GM23338 (cell line): ENCODE results near the gene CXXC1.

Source experiments
- CREB1 ChIP-seq: fragments of 250-450 bp; sonication (Bioruptor Pico); IDR thresholded peaks from 2 replicates; pipeline ENCODE4 v1.5.0; 2020; ENCODE audit warnings: low read depth, mild to moderate bottlenecking, moderate library complexity
- EZH2 ChIP-seq: fragments of 200-600 bp; sonication (generic); IDR thresholded peaks from one replicate; pipeline ENCODE4 v1.8.0; 2017; ENCODE audit warnings: antibody characterized with exemption, mild to moderate bottlenecking, low read depth; ENCODE audit not compliant: unreplicated experiment
- EZH2phosphoT487 ChIP-seq: fragments of 200-600 bp; sonication (generic); IDR thresholded peaks from one replicate; pipeline ENCODE4 v1.8.1; 2018; ENCODE audit warnings: antibody characterized with exemption; ENCODE audit not compliant: unreplicated experiment
- JUNB ChIP-seq: IDR thresholded peaks from one replicate; pipeline ENCODE4 v1.6.1; 2016; ENCODE audit warnings: antibody characterized with exemption; ENCODE audit not compliant: unreplicated experiment
- NANOG ChIP-seq: IDR thresholded peaks from 2 replicates; pipeline ENCODE4 v1.6.1; 2016; ENCODE audit warnings: antibody characterized with exemption, borderline replicate concordance
- POLR2AphosphoS5 ChIP-seq: IDR thresholded peaks from 2 replicates; pipeline ENCODE4 v1.6.1; 2016; ENCODE audit warnings: antibody characterized with exemption, low read depth
- STAT1 ChIP-seq: IDR thresholded peaks from one replicate; pipeline ENCODE4 v1.6.1; 2016; ENCODE audit warnings: antibody characterized with exemption; ENCODE audit not compliant: unreplicated experiment
- ZNF114 ChIP-seq: fragments of 250-450 bp; sonication (Bioruptor Pico); IDR thresholded peaks from 2 replicates; pipeline ENCODE4 v1.5.0; 2020; ENCODE audit warnings: mild to moderate bottlenecking, moderate library complexity
- ZNF331 ChIP-seq: fragments of 250-450 bp; sonication (Bioruptor Pico); IDR thresholded peaks from 2 replicates; pipeline ENCODE4 v1.5.0; 2020; ENCODE audit warnings: low read depth, mild to moderate bottlenecking, moderate library complexity
- TF ChIP-seq, protein P1 (sequence below): IDR thresholded peaks from one replicate; pipeline ENCODE4 v1.6.1; 2018; ENCODE audit warnings: antibody characterized with exemption; ENCODE audit not compliant: unreplicated experiment
- TF ChIP-seq, protein P2 (sequence below), 2 experiments: fragments of 200-600 bp in 1 of 2; sonication (generic) in 1 of 2; conservative IDR thresholded peaks; 2 replicates each; pipeline versions ENCODE4 v1.5.1 to v1.6.1; 2016 to 2017; ENCODE audit warnings: antibody characterized with exemption in 2 of 2, low read depth in 2 of 2, mild to moderate bottlenecking in 2 of 2, moderate library complexity in 1 of 2
- TF ChIP-seq, protein P3 (sequence below): IDR thresholded peaks from 2 replicates; pipeline ENCODE4 v1.6.1; 2016; ENCODE audit warnings: antibody characterized with exemption
- TF ChIP-seq, protein P4 (sequence below): fragments of 250-450 bp; sonication (Bioruptor Pico); IDR thresholded peaks from 2 replicates; pipeline ENCODE4 v1.5.0; 2020; ENCODE audit warnings: mild to moderate bottlenecking, moderate library complexity

DNA sequence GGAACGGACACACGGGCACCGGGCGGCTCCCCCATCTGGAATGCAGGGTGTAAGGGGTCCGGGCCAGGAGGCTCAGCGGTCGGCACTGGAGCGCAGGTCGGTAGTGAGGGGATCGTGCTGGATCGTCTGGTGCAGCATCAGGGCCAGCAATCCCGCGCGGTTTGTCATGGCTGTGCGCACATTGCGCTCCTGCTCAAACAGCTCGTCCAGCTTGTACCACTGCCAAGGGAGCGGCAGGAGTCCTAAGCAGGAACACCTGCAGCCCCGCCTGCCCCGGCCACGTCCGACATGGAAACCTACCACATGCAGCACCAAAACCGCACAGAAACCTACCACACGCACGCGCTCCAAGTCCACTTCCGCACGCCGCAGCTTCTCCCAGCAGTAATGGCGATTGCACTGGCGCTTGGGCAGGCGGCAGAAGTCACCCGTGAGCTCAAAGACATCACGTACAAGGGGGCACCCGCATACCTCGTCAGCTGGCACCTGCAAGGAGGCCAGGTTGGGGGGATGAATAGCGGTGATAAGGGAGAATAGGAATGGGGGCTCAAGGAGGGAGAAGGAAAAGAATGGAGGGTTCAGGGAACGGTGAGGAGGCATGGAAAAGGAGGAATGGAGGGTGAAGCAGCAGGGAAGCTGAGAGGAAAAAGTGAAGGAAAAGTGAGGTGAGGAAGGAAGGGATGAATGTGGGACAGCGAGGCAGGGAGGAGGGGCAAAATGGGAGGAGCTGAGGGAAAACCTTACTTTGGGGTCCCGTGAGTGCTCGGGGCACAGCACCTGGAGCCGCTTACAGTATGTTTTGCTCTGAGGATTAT, 4.8 kb downstream of the CXXC1 start:
- TF ChIP-seq, protein P1, sequence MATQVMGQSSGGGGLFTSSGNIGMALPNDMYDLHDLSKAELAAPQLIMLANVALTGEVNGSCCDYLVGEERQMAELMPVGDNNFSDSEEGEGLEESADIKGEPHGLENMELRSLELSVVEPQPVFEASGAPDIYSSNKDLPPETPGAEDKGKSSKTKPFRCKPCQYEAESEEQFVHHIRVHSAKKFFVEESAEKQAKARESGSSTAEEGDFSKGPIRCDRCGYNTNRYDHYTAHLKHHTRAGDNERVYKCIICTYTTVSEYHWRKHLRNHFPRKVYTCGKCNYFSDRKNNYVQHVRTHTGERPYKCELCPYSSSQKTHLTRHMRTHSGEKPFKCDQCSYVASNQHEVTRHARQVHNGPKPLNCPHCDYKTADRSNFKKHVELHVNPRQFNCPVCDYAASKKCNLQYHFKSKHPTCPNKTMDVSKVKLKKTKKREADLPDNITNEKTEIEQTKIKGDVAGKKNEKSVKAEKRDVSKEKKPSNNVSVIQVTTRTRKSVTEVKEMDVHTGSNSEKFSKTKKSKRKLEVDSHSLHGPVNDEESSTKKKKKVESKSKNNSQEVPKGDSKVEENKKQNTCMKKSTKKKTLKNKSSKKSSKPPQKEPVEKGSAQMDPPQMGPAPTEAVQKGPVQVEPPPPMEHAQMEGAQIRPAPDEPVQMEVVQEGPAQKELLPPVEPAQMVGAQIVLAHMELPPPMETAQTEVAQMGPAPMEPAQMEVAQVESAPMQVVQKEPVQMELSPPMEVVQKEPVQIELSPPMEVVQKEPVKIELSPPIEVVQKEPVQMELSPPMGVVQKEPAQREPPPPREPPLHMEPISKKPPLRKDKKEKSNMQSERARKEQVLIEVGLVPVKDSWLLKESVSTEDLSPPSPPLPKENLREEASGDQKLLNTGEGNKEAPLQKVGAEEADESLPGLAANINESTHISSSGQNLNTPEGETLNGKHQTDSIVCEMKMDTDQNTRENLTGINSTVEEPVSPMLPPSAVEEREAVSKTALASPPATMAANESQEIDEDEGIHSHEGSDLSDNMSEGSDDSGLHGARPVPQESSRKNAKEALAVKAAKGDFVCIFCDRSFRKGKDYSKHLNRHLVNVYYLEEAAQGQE = no peak
- TF ChIP-seq, protein P2, sequence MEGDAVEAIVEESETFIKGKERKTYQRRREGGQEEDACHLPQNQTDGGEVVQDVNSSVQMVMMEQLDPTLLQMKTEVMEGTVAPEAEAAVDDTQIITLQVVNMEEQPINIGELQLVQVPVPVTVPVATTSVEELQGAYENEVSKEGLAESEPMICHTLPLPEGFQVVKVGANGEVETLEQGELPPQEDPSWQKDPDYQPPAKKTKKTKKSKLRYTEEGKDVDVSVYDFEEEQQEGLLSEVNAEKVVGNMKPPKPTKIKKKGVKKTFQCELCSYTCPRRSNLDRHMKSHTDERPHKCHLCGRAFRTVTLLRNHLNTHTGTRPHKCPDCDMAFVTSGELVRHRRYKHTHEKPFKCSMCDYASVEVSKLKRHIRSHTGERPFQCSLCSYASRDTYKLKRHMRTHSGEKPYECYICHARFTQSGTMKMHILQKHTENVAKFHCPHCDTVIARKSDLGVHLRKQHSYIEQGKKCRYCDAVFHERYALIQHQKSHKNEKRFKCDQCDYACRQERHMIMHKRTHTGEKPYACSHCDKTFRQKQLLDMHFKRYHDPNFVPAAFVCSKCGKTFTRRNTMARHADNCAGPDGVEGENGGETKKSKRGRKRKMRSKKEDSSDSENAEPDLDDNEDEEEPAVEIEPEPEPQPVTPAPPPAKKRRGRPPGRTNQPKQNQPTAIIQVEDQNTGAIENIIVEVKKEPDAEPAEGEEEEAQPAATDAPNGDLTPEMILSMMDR (conservative IDR thresholded peaks at IDR 0.05; ENCODE audit: low read depth in 2 of 2) = no peak
- TF ChIP-seq EZH2phosphoT487 = no peak
- TF ChIP-seq EZH2 = no peak
- no peak for TF ChIP-seq ZNF331
- no peak for TF ChIP-seq CREB1 (CRISPR knock-in tag)
- no peak for TF ChIP-seq POLR2AphosphoS5
- no peak for TF ChIP-seq STAT1
- no peak for TF ChIP-seq JUNB
- TF ChIP-seq, protein P3, sequence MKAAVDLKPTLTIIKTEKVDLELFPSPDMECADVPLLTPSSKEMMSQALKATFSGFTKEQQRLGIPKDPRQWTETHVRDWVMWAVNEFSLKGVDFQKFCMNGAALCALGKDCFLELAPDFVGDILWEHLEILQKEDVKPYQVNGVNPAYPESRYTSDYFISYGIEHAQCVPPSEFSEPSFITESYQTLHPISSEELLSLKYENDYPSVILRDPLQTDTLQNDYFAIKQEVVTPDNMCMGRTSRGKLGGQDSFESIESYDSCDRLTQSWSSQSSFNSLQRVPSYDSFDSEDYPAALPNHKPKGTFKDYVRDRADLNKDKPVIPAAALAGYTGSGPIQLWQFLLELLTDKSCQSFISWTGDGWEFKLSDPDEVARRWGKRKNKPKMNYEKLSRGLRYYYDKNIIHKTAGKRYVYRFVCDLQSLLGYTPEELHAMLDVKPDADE = no peak
- no peak for TF ChIP-seq ZNF114
- no peak for TF ChIP-seq NANOG
- TF ChIP-seq, protein P4, sequence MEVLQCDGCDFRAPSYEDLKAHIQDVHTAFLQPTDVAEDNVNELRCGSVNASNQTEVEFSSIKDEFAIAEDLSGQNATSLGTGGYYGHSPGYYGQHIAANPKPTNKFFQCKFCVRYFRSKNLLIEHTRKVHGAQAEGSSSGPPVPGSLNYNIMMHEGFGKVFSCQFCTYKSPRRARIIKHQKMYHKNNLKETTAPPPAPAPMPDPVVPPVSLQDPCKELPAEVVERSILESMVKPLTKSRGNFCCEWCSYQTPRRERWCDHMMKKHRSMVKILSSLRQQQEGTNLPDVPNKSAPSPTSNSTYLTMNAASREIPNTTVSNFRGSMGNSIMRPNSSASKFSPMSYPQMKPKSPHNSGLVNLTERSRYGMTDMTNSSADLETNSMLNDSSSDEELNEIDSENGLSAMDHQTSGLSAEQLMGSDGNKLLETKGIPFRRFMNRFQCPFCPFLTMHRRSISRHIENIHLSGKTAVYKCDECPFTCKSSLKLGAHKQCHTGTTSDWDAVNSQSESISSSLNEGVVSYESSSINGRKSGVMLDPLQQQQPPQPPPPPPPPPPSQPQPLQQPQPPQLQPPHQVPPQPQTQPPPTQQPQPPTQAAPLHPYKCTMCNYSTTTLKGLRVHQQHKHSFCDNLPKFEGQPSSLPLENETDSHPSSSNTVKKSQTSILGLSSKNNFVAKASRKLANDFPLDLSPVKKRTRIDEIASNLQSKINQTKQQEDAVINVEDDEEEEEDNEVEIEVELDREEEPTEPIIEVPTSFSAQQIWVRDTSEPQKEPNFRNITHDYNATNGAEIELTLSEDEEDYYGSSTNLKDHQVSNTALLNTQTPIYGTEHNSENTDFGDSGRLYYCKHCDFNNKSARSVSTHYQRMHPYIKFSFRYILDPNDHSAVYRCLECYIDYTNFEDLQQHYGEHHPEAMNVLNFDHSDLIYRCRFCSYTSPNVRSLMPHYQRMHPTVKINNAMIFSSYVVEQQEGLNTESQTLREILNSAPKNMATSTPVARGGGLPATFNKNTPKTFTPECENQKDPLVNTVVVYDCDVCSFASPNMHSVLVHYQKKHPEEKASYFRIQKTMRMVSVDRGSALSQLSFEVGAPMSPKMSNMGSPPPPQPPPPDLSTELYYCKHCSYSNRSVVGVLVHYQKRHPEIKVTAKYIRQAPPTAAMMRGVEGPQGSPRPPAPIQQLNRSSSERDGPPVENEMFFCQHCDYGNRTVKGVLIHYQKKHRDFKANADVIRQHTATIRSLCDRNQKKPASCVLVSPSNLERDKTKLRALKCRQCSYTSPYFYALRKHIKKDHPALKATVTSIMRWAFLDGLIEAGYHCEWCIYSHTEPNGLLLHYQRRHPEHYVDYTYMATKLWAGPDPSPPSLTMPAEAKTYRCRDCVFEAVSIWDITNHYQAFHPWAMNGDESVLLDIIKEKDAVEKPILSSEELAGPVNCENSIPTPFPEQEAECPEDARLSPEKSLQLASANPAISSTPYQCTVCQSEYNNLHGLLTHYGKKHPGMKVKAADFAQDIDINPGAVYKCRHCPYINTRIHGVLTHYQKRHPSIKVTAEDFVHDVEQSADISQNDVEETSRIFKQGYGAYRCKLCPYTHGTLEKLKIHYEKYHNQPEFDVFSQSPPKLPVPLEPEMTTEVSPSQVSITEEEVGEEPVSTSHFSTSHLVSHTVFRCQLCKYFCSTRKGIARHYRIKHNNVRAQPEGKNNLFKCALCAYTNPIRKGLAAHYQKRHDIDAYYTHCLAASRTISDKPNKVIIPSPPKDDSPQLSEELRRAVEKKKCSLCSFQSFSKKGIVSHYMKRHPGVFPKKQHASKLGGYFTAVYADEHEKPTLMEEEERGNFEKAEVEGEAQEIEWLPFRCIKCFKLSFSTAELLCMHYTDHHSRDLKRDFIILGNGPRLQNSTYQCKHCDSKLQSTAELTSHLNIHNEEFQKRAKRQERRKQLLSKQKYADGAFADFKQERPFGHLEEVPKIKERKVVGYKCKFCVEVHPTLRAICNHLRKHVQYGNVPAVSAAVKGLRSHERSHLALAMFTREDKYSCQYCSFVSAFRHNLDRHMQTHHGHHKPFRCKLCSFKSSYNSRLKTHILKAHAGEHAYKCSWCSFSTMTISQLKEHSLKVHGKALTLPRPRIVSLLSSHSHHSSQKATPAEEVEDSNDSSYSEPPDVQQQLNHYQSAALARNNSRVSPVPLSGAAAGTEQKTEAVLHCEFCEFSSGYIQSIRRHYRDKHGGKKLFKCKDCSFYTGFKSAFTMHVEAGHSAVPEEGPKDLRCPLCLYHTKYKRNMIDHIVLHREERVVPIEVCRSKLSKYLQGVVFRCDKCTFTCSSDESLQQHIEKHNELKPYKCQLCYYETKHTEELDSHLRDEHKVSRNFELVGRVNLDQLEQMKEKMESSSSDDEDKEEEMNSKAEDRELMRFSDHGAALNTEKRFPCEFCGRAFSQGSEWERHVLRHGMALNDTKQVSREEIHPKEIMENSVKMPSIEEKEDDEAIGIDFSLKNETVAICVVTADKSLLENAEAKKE (CRISPR knock-in tag) = no peak
